Sigmoid colon (tissue), 7 donors: ENCODE data around the gene MRPS18B. TPM values are rescaled to one million over a fixed set of nuclear protein-coding genes. Genes with fewer than 3 reads are reported as not detected.

ENCODE experiments used
- DNase-seq: peaks from one replicate; pipeline ENCODE4 v3.0.0-alpha.2; 2019
- H3K27ac ChIP-seq, 4 donors: fragments of 200-600 bp; sonication (generic); one replicate each; pipeline ENCODE4 v1.5.1; 2016 to 2019; ENCODE audit warnings: mild to moderate bottlenecking in 1 of 4
- H3K27me3 ChIP-seq, 3 donors: fragments of 200-600 bp; sonication (generic); one replicate each; pipeline ENCODE4 v1.5.1; 2019; ENCODE audit warnings: mild to moderate bottlenecking in 1 of 3
- H3K36me3 ChIP-seq, 4 donors: fragments of 200-600 bp; sonication (generic); one replicate each; pipeline ENCODE4 v1.5.1; 2016 to 2019
- H3K4me1 ChIP-seq, 4 donors: fragments of 200-600 bp; sonication (generic); one replicate each; pipeline ENCODE4 v1.5.1; 2017 to 2019
- H3K4me3 ChIP-seq, 4 donors: fragments of 200-600 bp; sonication (generic); one replicate each; pipeline ENCODE4 v1.5.1; 2017 to 2019; ENCODE audit warnings: mild to moderate bottlenecking in 2 of 4, moderate library complexity in 1 of 4
- H3K9me3 ChIP-seq, 4 donors: fragments of 200-600 bp in 3 of 4; sonication (generic) in 3 of 4; one replicate each; pipeline versions ENCODE4 v1.5.1 to v1.6.1; 2013 to 2019
- CTCF ChIP-seq, 4 experiments: fragments of 450-650 bp in 3 of 4; fragments of 200-600 bp in 1 of 4; IDR thresholded peaks; one replicate each; pipeline ENCODE4 v1.5.1; 2016 to 2019; ENCODE audit warnings: antibody characterized with exemption in 4 of 4, mild to moderate bottlenecking in 3 of 4, moderate library complexity in 2 of 4
- EP300 ChIP-seq, 4 donors: sonication (generic); formaldehyde crosslinking; IDR thresholded peaks; one replicate each; pipeline ENCODE4 v1.6.1; 2017; ENCODE audit warnings: antibody characterized with exemption in 4 of 4
- POLR2A ChIP-seq, 2 donors: fragments of 450-650 bp; IDR thresholded peaks; one replicate each; pipeline ENCODE4 v1.6.1; 2016; ENCODE audit warnings: antibody characterized with exemption in 2 of 2, mild to moderate bottlenecking in 2 of 2, moderate library complexity in 2 of 2
- POLR2AphosphoS5 ChIP-seq, 4 donors: sonication (generic); formaldehyde crosslinking; IDR thresholded peaks; one replicate each; pipeline ENCODE4 v1.6.1; 2017; ENCODE audit warnings: antibody characterized with exemption in 4 of 4
- WGBS, 2 donors: extraction: QIAGEN DNeasy Blood & Tissue Kit; methylation state at CpG; one replicate each; pipeline ENCODE4 v1.1.7; 2013; 5-methylcytosine and 5-hydroxymethylcytosine counted together
- intact Hi-C: fragments of 100-400 bp; cut with DNase I; formaldehyde crosslinking; loops from one replicate; pipeline ENCODE4 v1.15.1; 2023
- polyA plus RNA-seq, 3 donors: library from polyadenylated mRNA; stranded (reverse); fragments of 200-250 nt; gene quantifications; one replicate each; pipeline ENCODE4 v1.2.3, GENCODE V29; 2013
- total RNA-seq, 4 donors: library from RNA; depleted of rRNA; stranded (reverse); fragments of >200 nt; gene quantifications; one replicate each; pipeline ENCODE4 v1.1.0, GENCODE V29; 2016
- donor health status: healthy with polysubstance abuse.
- donor health status: Bipolar disorder and iron deficiency.
- donor health status: healthy.

The MRPS18B gene
- total and polyA plus RNA-seq, 7 donors = 36.3 to 81.2 (median 58.9) TPM

GRCh38 chr6:30611856-30612194 is 5.8 kb upstream of the MRPS18B start:
- H3K27me3 ChIP-seq = no peaks in the 10 kb centered on the region
- peak overlapping the region; percentile 89 to 98 (median 95) for H3K27ac ChIP-seq
- 74 to 88% methylated on average over 2 of the region's 2 CpGs for WGBS, 2 donors
- H3K9me3 ChIP-seq = no peaks in the 10 kb centered on the region
- TF ChIP-seq POLR2AphosphoS5 (IDR thresholded peaks at IDR 0.05) = peak in 1 of 4 donors; percentile 1
- no peak for TF ChIP-seq POLR2A (IDR thresholded peaks at IDR 0.05)
- H3K4me3 ChIP-seq = no peak overlapping the region
- intact Hi-C loops = loop anchor here (10.0 kb wide), 1 partner anchor 1213 kb away; the partner anchor contains the start of gene HSPA1B
- H3K4me1 ChIP-seq = peaks cover 0 to 56% (median 48%) of the 10 kb centered on the region in 4 donors
- H3K36me3 ChIP-seq = peaks cover 32 to 40% (median 33%) of the 10 kb centered on the region in 4 donors
- DNase-seq = no peak

DNA sequence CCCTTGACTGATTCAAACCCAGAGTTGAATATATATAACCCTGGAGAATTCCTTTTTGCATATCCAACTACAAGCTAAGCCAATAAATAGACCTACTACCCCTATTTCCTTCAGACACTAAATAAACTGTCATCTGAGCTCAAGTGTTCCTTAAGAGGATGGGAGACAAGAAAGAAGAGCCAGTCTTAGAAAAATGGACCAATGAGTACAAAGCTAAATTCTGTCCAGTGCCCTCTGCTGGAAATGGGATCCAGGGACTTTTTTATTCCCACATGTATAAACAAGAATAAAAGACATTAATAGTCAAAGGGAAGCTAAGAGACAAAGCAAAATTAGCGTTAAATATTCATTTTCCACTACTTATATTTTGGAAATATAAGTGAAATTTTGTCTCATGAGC is 5.4 kb upstream of the MRPS18B start:
- intact Hi-C loops = loop anchor here (10.0 kb wide), 1 partner anchor 1213 kb away; the partner anchor contains the start of gene HSPA1B
- Histone ChIP-seq H3K9me3 (no peaks in the 10 kb centered on the region), H3K4me1 (peaks cover 0 to 56% (median 48%) of the 10 kb centered on the region in 4 donors), H3K4me3 (no peak overlapping the region), H3K36me3 (peaks cover 29 to 36% (median 31%) of the 10 kb centered on the region in 4 donors), H3K27me3 (no peaks in the 10 kb centered on the region), H3K27ac (peak overlapping the region; percentile 89 to 98 (median 95))
- whole genome bisulfite sequencing, 2 donors = 77 to 89% methylated on average over 1 of the region's 1 CpG
- no peak for DNase-seq
- TF ChIP-seq EP300 (IDR thresholded peaks at IDR 0.05) (no peak), CTCF (IDR thresholded peaks at IDR 0.05) (peak in 2 of 4 experiments; percentile 16 to 23), POLR2AphosphoS5 (IDR thresholded peaks at IDR 0.05) (peak in 2 of 4 donors; percentile 2 to 3)

DNA sequence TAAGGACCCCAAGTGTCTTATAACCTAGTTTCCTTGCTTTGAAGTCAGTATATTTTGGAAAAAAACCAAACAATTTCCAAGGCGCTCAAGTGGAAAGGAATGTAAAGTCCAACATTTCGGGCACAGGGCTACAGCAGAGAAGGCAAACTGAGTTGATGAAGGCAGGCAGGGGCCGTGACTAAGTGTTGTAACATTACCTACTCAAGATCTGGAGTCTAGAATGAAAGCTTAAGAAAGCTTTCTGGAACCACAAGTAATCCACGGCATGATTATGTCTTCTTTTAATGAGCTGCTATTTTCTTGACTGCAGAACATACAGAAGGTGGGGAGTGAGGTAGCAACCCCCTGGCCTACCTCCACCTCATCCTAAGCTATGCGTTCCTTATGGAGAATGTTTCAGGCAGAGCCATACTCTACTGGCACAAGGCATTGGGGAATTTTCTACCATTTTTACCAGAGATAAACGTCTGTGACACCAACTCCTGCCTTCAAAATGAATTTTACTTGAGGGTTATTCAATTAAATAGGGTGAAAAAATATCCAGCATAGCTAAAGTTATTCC is 4.9 kb upstream of the MRPS18B start:
- 75 to 78% methylated on average over 6 of the region's 6 CpGs for WGBS, 2 donors
- DNase-seq = peak; percentile 63
- Histone ChIP-seq H3K4me1 (peaks cover 0 to 56% (median 48%) of the 10 kb centered on the region in 4 donors), H3K27ac (peak overlapping the region; percentile 89 to 98 (median 95)), H3K4me3 (no peak overlapping the region), H3K36me3 (peaks cover 23 to 31% (median 25%) of the 10 kb centered on the region in 4 donors), H3K27me3 (no peaks in the 10 kb centered on the region), H3K9me3 (no peaks in the 10 kb centered on the region)
- TF ChIP-seq POLR2AphosphoS5 (IDR thresholded peaks at IDR 0.05) (peak in 2 of 4 donors; percentile 17 to 50), EP300 (IDR thresholded peaks at IDR 0.05) (no peak), POLR2A (IDR thresholded peaks at IDR 0.05) (peak in 1 of 2 donors; percentile 5)
- intact Hi-C loops = loop anchor here (10.0 kb wide), 1 partner anchor 1212 kb away; the partner anchor contains the start of gene HSPA1B

DNA sequence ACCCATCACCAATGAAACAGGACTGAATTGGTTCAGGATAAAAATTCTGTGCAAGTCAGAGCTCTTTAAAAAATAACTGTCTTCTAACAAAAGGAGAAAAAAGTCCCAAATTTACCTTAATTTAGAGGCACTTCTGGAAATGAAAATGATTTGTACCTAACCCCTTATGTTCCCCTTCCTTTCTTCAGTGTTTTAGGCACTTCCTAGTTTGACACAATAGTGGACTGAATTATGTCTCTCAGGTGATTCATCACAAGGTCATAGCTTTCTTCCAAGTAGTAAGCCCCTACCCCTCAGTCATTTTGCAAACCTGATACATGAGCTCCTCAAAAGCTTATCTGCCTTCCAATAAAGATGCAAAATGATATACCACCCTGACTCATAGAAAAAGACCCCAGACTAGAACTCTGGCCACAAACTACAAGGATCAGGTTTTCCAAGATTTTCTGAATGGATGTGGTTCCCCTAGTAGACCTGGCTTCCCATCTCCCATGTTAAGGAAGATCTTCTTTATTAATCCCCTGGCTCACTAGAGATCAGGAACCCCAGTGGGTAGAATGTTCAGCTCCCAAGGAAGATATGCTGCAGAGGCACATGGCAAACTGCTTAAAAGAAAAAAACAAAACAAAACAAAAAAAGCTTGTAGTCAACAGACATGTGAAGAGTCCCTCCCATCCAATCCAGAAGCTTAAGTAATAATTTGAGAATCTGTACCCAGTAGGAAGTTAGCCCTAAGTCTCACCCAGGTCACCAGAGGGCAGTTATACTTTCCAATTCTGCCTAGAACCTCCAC is 4.2 kb upstream of the MRPS18B start:
- Histone ChIP-seq H3K4me3 (peak overlapping the region in 2 of 4 donors; percentile 78 to 79), H3K27me3 (no peaks in the 10 kb centered on the region), H3K4me1 (peaks cover 0 to 60% (median 52%) of the 10 kb centered on the region in 4 donors)

DNA sequence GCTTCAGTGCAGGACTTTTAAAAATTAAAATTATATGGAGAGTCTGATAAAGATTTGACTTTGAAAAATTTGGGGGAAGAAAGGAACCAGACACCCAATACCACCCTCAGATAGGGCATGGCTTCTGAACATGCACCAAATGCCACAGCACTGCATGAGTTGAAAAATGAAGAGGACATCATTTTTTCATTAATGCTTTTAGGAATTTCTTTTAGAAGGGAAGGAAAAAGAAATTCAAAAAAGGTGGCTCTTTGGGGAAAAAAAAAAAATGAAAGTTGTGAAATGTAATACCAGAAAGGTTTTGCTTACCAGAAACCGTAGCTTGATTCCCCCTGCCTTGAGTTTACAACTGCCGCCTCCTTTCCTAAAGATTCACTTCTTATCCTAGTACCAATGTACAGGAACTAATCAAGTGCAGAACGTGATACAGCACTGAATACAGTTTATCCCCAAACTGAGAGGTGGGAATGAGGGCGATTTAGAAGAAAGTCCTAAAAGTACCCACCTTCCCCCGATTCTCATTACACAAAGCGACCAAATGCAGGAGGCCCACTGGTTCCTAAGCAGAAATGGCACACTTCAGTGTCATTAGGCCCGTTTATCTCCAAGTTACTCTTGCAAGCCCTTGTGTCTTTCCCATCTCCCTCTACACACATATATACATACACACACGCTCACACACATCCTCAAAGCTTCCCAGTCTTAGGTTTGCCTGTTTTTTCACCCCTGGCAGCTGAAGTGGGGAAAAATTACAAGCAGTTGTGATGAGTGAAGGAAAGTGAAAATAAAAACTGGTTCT is 3.4 kb upstream of the MRPS18B start:
- Histone ChIP-seq H3K4me3 (peak overlapping the region; percentile 59 to 79 (median 72)), H3K9me3 (no peaks in the 10 kb centered on the region), H3K27ac (peak overlapping the region; percentile 89 to 98 (median 95)), H3K4me1 (peaks cover 0 to 65% (median 60%) of the 10 kb centered on the region in 4 donors), H3K36me3 (peaks cover 9 to 16% (median 12%) of the 10 kb centered on the region in 4 donors), H3K27me3 (no peaks in the 10 kb centered on the region)
- TF ChIP-seq EP300 (IDR thresholded peaks at IDR 0.05) (no peak), POLR2AphosphoS5 (IDR thresholded peaks at IDR 0.05) (peak in 1 of 4 donors; percentile 24), CTCF (IDR thresholded peaks at IDR 0.05) (no peak)
- intact Hi-C loops = loop anchor here (10.0 kb wide), 1 partner anchor 1211 kb away; the partner anchor contains the start of gene HSPA1B
- peak; percentile 59 for DNase-seq
- 21 to 27% methylated on average over 8 of the region's 8 CpGs for WGBS, 2 donors

More for the DNA sequence above, 4.2 kb upstream of the MRPS18B start:
- TF ChIP-seq EP300 (IDR thresholded peaks at IDR 0.05) (no peak), POLR2AphosphoS5 (IDR thresholded peaks at IDR 0.05) (peak in 1 of 4 donors; percentile 26)
- peaks cover 17 to 24% (median 20%) of the 10 kb centered on the region in 4 donors for H3K36me3 ChIP-seq
- H3K9me3 ChIP-seq = no peaks in the 10 kb centered on the region
- intact Hi-C loops = loop anchor here (10.0 kb wide), 1 partner anchor 1211 kb away; the partner anchor contains the start of gene HSPA1B
- peak; percentile 13 for DNase-seq
- H3K27ac ChIP-seq = peak overlapping the region; percentile 89 to 98 (median 95)
